CD4-positive, alpha-beta T cell treated with Interleukin-2 at 100 ng/mL for 4 hours (primary cell): ENCODE measurements around the gene MYNN.

Experiments
- DNase-seq: peaks from one replicate; pipeline ENCODE4 v3.0.0-alpha.2; 2020; ENCODE audit warnings: low spot score

The MYNN gene

DNA sequence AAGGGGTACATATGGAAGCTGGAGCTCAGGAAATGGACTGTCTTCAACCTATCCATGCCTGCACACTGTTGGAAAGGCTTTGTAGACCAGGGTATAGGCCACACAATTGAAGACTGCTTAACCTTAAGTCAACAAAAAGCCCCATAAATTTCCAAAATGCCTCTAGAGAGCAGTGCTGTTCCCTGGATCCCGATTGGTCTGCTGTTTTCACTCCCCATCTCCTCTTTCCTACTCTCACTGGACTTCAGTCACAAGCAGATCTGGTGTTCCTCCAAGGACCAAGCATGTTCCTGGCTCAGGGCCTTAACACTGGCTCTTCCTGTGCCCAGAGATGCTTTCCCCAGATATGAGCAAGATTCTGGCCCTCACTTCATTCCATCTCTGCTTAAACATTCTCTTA, 62.3 kb downstream of the MYNN start:
- DNase-seq: no peak

DNA sequence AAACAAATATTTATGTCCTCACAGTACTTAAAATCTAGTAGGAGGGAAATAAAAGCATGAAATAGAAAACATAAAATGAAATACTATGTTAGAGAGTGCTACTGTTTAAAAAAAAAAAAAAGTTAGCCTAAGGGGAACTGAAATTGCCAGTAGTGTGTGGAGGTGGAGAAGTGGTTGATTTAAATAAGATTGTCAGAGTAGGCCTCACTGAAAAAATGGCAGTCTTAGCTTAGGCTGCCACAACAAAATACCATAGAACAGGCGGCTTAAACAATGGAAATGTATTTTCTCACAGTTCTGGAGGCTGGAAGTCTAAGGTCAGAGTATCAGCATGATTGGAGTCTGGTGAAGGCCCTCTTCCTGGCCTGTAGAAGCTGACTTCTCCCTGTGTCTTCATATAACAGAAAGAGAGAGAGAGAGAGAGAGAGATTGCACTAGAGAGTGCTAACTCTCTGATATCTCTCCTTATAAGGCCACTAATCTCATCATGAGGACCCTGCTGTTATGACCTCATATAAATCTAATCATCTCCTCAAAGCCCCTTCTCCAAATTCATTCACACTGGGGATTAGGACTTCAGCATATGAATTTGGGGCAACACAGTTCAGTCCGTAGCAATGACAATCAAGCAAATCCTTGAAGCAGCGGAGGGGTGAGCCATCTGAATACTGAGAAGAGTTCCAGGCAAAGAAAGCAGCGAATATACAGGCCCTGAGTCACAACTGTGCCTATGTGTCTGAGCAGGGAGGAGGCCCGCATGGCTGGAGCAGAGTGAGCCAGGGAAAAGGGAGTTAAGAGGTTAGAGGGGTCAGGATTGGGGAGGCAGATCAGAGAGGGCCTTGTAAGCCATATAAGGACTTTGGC, 63.1 kb downstream of the MYNN start:
- DNase-seq: no peak

DNA sequence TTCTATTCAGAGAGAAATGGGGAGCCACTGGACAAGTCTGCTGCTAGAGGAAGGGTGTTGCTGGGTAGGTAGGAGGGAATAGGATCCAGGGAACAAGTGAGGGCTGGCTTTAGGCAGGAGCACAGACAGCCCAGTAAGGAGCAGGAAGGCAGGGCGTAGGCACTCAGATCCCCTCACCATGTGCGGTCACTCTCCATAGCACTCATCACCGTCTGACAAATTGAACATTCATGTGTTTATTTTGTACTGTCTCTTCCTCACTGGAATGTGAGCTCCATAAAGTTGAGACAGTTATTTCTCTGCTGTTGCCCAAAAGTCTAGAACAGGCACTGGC, 63.7 kb downstream of the MYNN start:
- DNase-seq: no peak

DNA sequence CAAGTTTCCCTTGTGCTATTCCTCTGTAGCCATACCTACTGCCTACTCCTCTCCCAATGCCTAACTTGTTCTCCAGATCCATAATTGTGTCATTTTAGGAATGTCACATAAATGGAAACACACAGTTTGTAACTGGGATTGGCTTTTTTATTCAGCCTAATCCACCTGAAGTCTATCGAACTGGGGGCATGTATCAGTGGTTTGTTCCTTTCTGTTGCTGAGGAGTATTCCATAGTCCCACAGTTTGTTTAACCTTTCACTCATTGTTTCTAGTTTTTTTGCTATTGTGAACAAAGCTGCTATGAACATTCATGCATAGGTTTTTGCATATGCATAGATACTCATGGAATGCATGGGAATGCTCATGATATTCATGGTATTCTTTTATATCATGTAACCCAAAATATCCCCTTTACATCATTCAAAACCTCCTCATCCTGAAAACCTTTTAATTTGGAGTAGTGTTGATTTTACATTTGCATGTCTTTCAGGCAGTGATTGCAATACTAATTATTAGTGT, 65.4 kb downstream of the MYNN start:
- DNase-seq: no peak
